ENCODE measurements around the gene ZNF219.

ZNF219 gene

DNA sequence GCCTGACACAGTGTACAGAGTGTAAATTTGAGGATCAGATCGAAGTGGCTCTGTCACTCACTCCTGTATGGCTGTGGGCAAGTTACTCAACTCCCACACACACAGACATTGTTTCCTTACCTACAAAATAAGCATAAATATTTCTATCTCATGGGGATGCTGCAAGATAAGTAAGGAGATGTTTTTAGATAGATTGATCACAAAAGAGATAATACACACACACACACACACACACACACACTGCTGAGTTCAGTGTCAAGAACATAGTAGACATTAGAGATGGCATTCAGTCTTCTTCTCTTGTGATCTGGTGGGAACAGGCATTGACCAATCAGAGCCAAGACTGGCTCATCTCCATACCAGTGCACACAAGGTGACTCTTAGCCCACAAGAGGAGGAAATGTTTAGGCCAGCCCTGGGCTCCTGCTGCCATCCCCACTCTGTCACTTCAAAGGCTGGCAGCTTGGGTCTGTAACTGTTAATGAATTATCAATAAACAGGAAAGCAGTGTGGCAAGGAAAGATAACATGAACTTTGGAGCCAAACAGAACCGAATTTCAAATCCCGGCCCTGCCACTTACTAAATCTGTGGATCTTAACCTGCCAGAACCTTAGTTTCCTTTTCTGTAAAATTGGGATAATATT is 44.2 kb downstream of the ZNF219 start:
- no peak overlapping the region for H3K4me3 ChIP-seq (ENCODE audit: control insufficient read depth in 1 of 7, extremely low read depth in 1 of 7, insufficient read depth in 4 of 7, low read depth in 2 of 7, low read length in 6 of 7)
- H3K4me1 ChIP-seq (ENCODE audit: control extremely low read depth in 1 of 4, control insufficient read depth in 4 of 4, insufficient read depth in 4 of 4, low read length in 3 of 4), result peaks cover 0 to 4% (median 2%) of the 10 kb centered on the region in 4 experiments
- DNase-seq, result no peak
- no peaks in the 10 kb centered on the region for H3K9me3 ChIP-seq (ENCODE audit: control extremely low read depth in 1 of 5, control insufficient read depth in 4 of 5, insufficient read depth in 2 of 5, low read depth in 1 of 5, low read length in 4 of 5)
- H3K36me3 ChIP-seq (ENCODE audit: control insufficient read depth in 4 of 4, insufficient read depth in 4 of 4, low read length in 3 of 4), result no peaks in the 10 kb centered on the region
- 40% methylated on average over 1 of the region's 3 CpGs for WGBS (ENCODE audit: insufficient coverage)
- no peak overlapping the region for H3K27ac ChIP-seq (ENCODE audit: insufficient read depth in 1 of 2, low read depth in 1 of 2, low read length in 2 of 2, poor library complexity in 1 of 2, severe bottlenecking in 2 of 2)
- H3K27me3 ChIP-seq (replicated peaks in 2 of 5; ENCODE audit: control insufficient read depth in 4 of 5, insufficient read depth in 5 of 5, low read length in 4 of 5), result no peaks in the 10 kb centered on the region
- CTCF ChIA-PET, result interaction anchor here (0.8 to 1.3 kb wide), 4 partner anchors 11 to 53 kb away, joined by 3 to 5 read pairs (median 3); no protein-coding TSS in a partner anchor
- POLR2A ChIA-PET, result no interaction called here

DNA sequence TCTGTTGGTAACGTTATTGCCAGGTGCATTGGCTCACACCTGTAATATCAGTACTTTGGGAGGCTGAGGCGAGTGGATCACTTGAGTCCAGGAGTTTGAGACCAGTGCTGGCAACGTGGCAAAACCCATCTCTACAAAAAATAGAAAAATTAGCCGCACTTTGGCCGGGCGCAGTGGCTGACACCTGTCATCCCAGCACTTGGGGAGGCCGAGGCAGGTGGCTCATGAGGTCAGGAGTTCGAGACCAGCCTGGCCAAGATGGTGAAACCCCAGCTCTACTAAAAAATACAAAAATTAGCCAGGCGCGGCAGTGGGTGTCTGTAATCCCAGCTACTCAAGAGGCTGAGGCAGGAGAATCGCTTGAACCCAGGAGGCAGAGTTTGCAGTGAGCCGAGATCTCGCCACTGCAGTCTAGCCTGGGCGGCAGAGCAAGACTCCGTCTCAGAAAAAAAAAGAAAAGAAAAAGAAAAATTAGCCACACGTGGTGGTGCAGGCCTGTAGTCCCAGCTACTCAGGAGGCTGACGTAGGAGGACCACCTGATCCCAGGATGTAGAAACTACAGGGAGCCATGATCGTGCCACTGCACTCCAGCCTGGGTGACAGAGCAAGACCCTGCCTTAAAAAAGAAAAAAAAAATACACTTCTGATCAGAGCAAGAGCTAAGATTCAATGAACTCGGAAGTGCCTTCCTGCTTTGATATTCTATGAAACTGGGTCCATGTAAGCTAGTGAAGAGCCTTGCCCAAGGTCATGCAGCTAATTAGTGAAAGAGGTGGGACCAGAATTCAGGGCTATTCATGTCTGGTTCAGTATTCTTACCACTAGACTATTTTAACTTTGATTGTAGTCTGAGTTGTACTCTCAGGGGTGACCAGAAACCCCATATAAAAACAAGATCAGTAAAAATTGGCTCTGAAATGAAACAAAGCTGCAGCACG is 45.0 kb downstream of the ZNF219 start:
- 97% methylated on average over 19 of the region's 20 CpGs for WGBS (ENCODE audit: insufficient coverage)
- Histone ChIP-seq H3K4me1 (ENCODE audit: control extremely low read depth in 1 of 4, control insufficient read depth in 4 of 4, insufficient read depth in 4 of 4, low read length in 3 of 4) (peaks cover 0 to 4% (median 2%) of the 10 kb centered on the region in 4 experiments), H3K4me3 (ENCODE audit: control insufficient read depth in 1 of 7, extremely low read depth in 1 of 7, insufficient read depth in 4 of 7, low read depth in 2 of 7, low read length in 6 of 7) (no peak overlapping the region), H3K9me3 (ENCODE audit: control extremely low read depth in 1 of 5, control insufficient read depth in 4 of 5, insufficient read depth in 2 of 5, low read depth in 1 of 5, low read length in 4 of 5) (no peaks in the 10 kb centered on the region), H3K36me3 (ENCODE audit: control insufficient read depth in 4 of 4, insufficient read depth in 4 of 4, low read length in 3 of 4) (no peaks in the 10 kb centered on the region), H3K27ac (ENCODE audit: insufficient read depth in 1 of 2, low read depth in 1 of 2, low read length in 2 of 2, poor library complexity in 1 of 2, severe bottlenecking in 2 of 2) (no peak overlapping the region), H3K27me3 (replicated peaks in 2 of 5; ENCODE audit: control insufficient read depth in 4 of 5, insufficient read depth in 5 of 5, low read length in 4 of 5) (no peaks in the 10 kb centered on the region)
- POLR2A ChIA-PET, result no interaction called here
- CTCF ChIA-PET, result interaction anchor here (0.8 to 1.3 kb wide), 4 partner anchors 10 to 54 kb away, joined by 3 to 5 read pairs (median 3); no protein-coding TSS in a partner anchor
- DNase-seq, result no peak

DNA sequence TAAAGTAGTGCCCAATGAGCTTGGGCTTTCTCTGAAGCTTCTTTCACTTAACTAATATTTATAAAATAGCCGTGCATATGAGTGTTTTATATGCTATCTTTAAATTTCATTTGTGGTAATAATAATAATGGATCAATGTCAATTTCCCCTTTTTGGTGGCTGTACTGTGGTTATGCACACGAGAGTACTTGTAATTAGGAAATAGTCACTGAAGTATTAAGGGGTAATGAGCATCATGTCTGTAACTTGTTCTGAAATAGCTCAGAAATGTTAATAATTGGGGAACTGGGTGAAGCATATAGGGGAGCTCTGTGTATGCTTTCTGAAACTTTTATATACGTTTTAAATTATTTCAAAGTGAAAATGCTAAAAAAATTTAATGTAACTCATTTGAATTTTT is 47.9 kb downstream of the ZNF219 start:
- ChIA-PET POLR2A (no interaction called here), CTCF (interaction anchor here (0.5 to 6.7 kb wide), 8 partner anchors 11 to 481 kb away, joined by 3 to 42 read pairs (median 4); no protein-coding TSS in a partner anchor)
- Histone ChIP-seq H3K27me3 (replicated peaks in 2 of 5; ENCODE audit: control insufficient read depth in 4 of 5, insufficient read depth in 5 of 5, low read length in 4 of 5) (no peaks in the 10 kb centered on the region), H3K9me3 (ENCODE audit: control extremely low read depth in 1 of 5, control insufficient read depth in 4 of 5, insufficient read depth in 2 of 5, low read depth in 1 of 5, low read length in 4 of 5) (no peaks in the 10 kb centered on the region), H3K27ac (ENCODE audit: insufficient read depth in 1 of 2, low read depth in 1 of 2, low read length in 2 of 2, poor library complexity in 1 of 2, severe bottlenecking in 2 of 2) (no peak overlapping the region), H3K4me3 (ENCODE audit: control insufficient read depth in 1 of 7, extremely low read depth in 1 of 7, insufficient read depth in 4 of 7, low read depth in 2 of 7, low read length in 6 of 7) (no peak overlapping the region), H3K36me3 (ENCODE audit: control insufficient read depth in 4 of 4, insufficient read depth in 4 of 4, low read length in 3 of 4) (no peaks in the 10 kb centered on the region), H3K4me1 (ENCODE audit: control extremely low read depth in 1 of 4, control insufficient read depth in 4 of 4, insufficient read depth in 4 of 4, low read length in 3 of 4) (peaks cover 0 to 4% (median 2%) of the 10 kb centered on the region in 4 experiments)
- 0% methylated on average over 1 of the region's 3 CpGs for WGBS (ENCODE audit: insufficient coverage)
- peak in 1 of 3 donors; percentile 33 for DNase-seq

DNA sequence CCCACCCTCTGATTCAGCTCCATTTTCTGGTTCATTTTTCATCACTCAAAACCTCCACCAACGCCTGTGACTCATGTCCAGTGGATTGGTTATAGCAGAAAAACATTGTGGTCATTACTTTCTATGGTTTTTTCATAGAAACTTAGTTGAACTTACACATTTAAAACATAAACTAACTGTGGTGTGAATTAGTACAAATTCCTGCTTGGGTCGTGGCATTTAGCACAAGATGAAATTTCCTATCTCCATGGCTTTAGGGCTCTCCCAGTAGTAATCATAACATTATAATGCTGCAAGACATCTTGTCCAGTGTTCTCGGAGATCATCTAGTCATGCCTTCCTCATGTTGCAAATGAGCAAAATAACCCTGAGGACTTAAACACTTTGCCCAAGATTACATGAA is 49.2 kb downstream of the ZNF219 start:
- Histone ChIP-seq H3K4me3 (ENCODE audit: control insufficient read depth in 1 of 7, extremely low read depth in 1 of 7, insufficient read depth in 4 of 7, low read depth in 2 of 7, low read length in 6 of 7) (no peak overlapping the region), H3K36me3 (ENCODE audit: control insufficient read depth in 4 of 4, insufficient read depth in 4 of 4, low read length in 3 of 4) (no peaks in the 10 kb centered on the region), H3K27ac (ENCODE audit: insufficient read depth in 1 of 2, low read depth in 1 of 2, low read length in 2 of 2, poor library complexity in 1 of 2, severe bottlenecking in 2 of 2) (no peak overlapping the region), H3K9me3 (ENCODE audit: control extremely low read depth in 1 of 5, control insufficient read depth in 4 of 5, insufficient read depth in 2 of 5, low read depth in 1 of 5, low read length in 4 of 5) (no peaks in the 10 kb centered on the region), H3K4me1 (ENCODE audit: control extremely low read depth in 1 of 4, control insufficient read depth in 4 of 4, insufficient read depth in 4 of 4, low read length in 3 of 4) (peaks cover 5 to 13% (median 11%) of the 10 kb centered on the region in 4 experiments), H3K27me3 (replicated peaks in 2 of 5; ENCODE audit: control insufficient read depth in 4 of 5, insufficient read depth in 5 of 5, low read length in 4 of 5) (no peaks in the 10 kb centered on the region)
- ChIA-PET CTCF (interaction anchor here (1.5 to 6.7 kb wide), 5 partner anchors 10 to 35 kb away, joined by 3 to 42 read pairs (median 12); no protein-coding TSS in a partner anchor), POLR2A (no interaction called here)
- DNase-seq, result no peak
- 94% methylated on average over 2 of the region's 3 CpGs for WGBS (ENCODE audit: insufficient coverage)

DNA sequence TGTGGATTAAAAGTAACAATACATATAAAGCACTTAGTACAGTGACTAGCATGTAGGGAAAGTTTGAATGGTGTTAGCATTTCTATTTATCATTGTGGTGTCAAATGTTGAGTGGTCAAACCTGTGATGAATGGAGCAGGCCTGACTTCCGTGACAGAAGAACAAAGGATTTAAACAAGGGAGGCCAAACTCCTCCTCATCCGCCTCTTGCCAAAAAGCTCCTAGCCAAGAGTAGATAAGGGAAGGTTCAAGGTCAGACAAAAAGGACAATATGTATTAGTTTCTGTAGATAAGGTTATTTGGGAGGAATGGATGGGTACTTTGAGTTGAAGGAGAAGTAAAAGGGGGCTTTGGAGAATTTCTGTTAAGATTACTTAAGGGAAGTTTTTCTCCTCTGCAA is 49.8 kb downstream of the ZNF219 start:
- POLR2A ChIA-PET, result no interaction called here
- no peaks in the 10 kb centered on the region for H3K27me3 ChIP-seq (replicated peaks in 2 of 5; ENCODE audit: control insufficient read depth in 4 of 5, insufficient read depth in 5 of 5, low read length in 4 of 5)
- H3K36me3 ChIP-seq (ENCODE audit: control insufficient read depth in 4 of 4, insufficient read depth in 4 of 4, low read length in 3 of 4), result no peaks in the 10 kb centered on the region
- H3K4me3 ChIP-seq (ENCODE audit: control insufficient read depth in 1 of 7, extremely low read depth in 1 of 7, insufficient read depth in 4 of 7, low read depth in 2 of 7, low read length in 6 of 7), result no peak overlapping the region
- peaks cover 9 to 19% (median 17%) of the 10 kb centered on the region in 4 experiments for H3K4me1 ChIP-seq (ENCODE audit: control extremely low read depth in 1 of 4, control insufficient read depth in 4 of 4, insufficient read depth in 4 of 4, low read length in 3 of 4)
- no peak for DNase-seq
- CTCF ChIA-PET, result interaction anchor here (0.9 to 6.7 kb wide), 11 partner anchors 9 to 77 kb away, joined by 3 to 42 read pairs (median 11); partner anchors contain the start of gene RNASE8
- no peak overlapping the region for H3K27ac ChIP-seq (ENCODE audit: insufficient read depth in 1 of 2, low read depth in 1 of 2, low read length in 2 of 2, poor library complexity in 1 of 2, severe bottlenecking in 2 of 2)
- WGBS (ENCODE audit: insufficient coverage), result 100% methylated on average over 2 of the region's 2 CpGs
- H3K9me3 ChIP-seq (ENCODE audit: control extremely low read depth in 1 of 5, control insufficient read depth in 4 of 5, insufficient read depth in 2 of 5, low read depth in 1 of 5, low read length in 4 of 5), result no peaks in the 10 kb centered on the region

DNA sequence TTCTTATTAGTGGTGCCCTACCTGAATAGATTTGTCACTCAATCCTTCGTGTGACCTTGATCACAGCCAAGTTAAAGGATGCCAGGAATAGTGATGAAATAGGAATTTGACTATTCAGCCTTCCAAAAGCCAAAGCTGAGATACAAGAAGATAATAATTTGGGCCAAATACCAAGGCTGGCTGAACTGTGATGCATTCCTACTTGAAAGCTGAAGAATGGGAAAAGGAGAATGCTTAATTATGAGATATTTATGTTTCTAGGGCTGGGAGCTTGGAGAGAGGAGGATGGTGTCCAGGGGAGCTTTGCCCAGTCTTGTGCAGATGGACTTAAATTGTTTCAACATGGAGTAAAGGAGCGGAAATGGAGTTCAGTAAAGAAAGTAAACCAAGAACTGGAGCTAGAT is 51.1 kb downstream of the ZNF219 start:
- H3K4me1 ChIP-seq (ENCODE audit: control extremely low read depth in 1 of 4, control insufficient read depth in 4 of 4, insufficient read depth in 4 of 4, low read length in 3 of 4), result peaks cover 9 to 31% (median 27%) of the 10 kb centered on the region in 4 experiments
- no CpG with 5 or more reads among the region's 2 CpGs for WGBS (ENCODE audit: insufficient coverage)
- no peak overlapping the region for H3K27ac ChIP-seq (ENCODE audit: insufficient read depth in 1 of 2, low read depth in 1 of 2, low read length in 2 of 2, poor library complexity in 1 of 2, severe bottlenecking in 2 of 2)
- H3K9me3 ChIP-seq (ENCODE audit: control extremely low read depth in 1 of 5, control insufficient read depth in 4 of 5, insufficient read depth in 2 of 5, low read depth in 1 of 5, low read length in 4 of 5), result no peaks in the 10 kb centered on the region
- no peak for DNase-seq
- ChIA-PET POLR2A (no interaction called here), CTCF (interaction anchor here (0.7 to 6.7 kb wide), 15 partner anchors 8 to 516 kb away, joined by 3 to 42 read pairs (median 10); partner anchors contain the start of genes ARHGEF40 and RNASE8)
- no peak overlapping the region for H3K4me3 ChIP-seq (ENCODE audit: control insufficient read depth in 1 of 7, extremely low read depth in 1 of 7, insufficient read depth in 4 of 7, low read depth in 2 of 7, low read length in 6 of 7)
- no peaks in the 10 kb centered on the region for H3K36me3 ChIP-seq (ENCODE audit: control insufficient read depth in 4 of 4, insufficient read depth in 4 of 4, low read length in 3 of 4)
- no peaks in the 10 kb centered on the region for H3K27me3 ChIP-seq (replicated peaks in 2 of 5; ENCODE audit: control insufficient read depth in 4 of 5, insufficient read depth in 5 of 5, low read length in 4 of 5)
